A549 (cell line): ENCODE data around the gene RUNDC3A. TPM values are rescaled to one million over a fixed set of nuclear protein-coding genes. Genes with fewer than 3 reads are reported as not detected.

ENCODE experiments used
- ATAC-seq, 2 experiments: fragments of 200-7000 bp in 1 of 2; fragments of >200 bp in 1 of 2; cut with Nextera tagmentation in 1 of 2; cut with Tn5 transposase in 1 of 2; 3 replicates each; pipeline versions ENCODE4 v1.8.0 to v1.9.1; 2018 to 2020; ENCODE audit warnings: mild to moderate bottlenecking in 1 of 2, moderate library complexity in 1 of 2
- CTCF ChIA-PET: fragments of 300-600 bp; sonication (Branson Sonifier 250); formaldehyde crosslinking; extraction: SDS; loops from one replicate; lab custom pipeline; 2021; ENCODE audit warnings: antibody characterized with exemption, inconsistent platforms; lab: Yijun Ruan, JAX
- POLR2A ChIA-PET: fragments of 350-600 bp; formaldehyde crosslinking; extraction: SDS; loops from one replicate; lab custom pipeline; 2021; ENCODE audit warnings: antibody characterized with exemption, inconsistent platforms; lab: Yijun Ruan, JAX
- DNase-seq, 2 experiments: peaks; one replicate each; pipeline versions ENCODE4 v3.0.0 to v3.0.0-alpha.2; 2011 to 2016; ENCODE audit warnings: low read depth in 1 of 2, low spot score in 1 of 2
- FAIRE-seq: peaks from 2 replicates; lab custom pipeline; 2011; peaks lifted over from hg19 to GRCh38; lab: Jason Lieb, UNC
- H3K27ac ChIP-seq, 2 experiments: fragments of >200 bp; sonication (Bioruptor Twin); formaldehyde crosslinking; 3 replicates each; pipeline ENCODE4 v1.5.1; 2016 to 2017
- H3K4me1 ChIP-seq: fragments of >200 bp; sonication (Bioruptor Twin); formaldehyde crosslinking; 3 replicates; pipeline ENCODE4 v1.6.1; 2016
- H3K4me2 ChIP-seq: fragments of >200 bp; sonication (Bioruptor Twin); formaldehyde crosslinking; 3 replicates; pipeline ENCODE4 v1.6.1; 2016
- H3K4me3 ChIP-seq: fragments of >200 bp; sonication (Bioruptor Twin); formaldehyde crosslinking; 3 replicates; pipeline ENCODE4 v1.5.1; 2016
- H3K9me3 ChIP-seq: fragments of >200 bp; sonication (Bioruptor Twin); formaldehyde crosslinking; 3 replicates; pipeline ENCODE4 v1.6.1; 2016
- ATOH8 ChIP-seq: fragments of 250-450 bp; sonication (Bioruptor Pico); IDR thresholded peaks from 2 replicates; pipeline ENCODE4 v1.5.0; 2020; ENCODE audit warnings: low read depth, mild to moderate bottlenecking, moderate library complexity
- BCL3 ChIP-seq: fragments of >200 bp; sonication (Bioruptor Twin); formaldehyde crosslinking; IDR thresholded peaks from 3 replicates; pipeline ENCODE4 v1.6.1; 2016
- BHLHE40 ChIP-seq: IDR thresholded peaks from 2 replicates; pipeline ENCODE4 v1.6.1; 2012; ENCODE audit warnings: low read depth, low read length, inconsistent platforms
- CEBPB ChIP-seq, 2 experiments: fragments of >200 bp in 1 of 2; sonication (Bioruptor Twin) in 1 of 2; formaldehyde crosslinking in 1 of 2; IDR thresholded peaks; 2 replicates each; pipeline ENCODE4 v1.6.1; 2012 to 2016
- CHD2 ChIP-seq: fragments of 150-350 bp; IDR thresholded peaks from 2 replicates; pipeline ENCODE4 v1.6.1; 2014; ENCODE audit warnings: low read length; ENCODE audit not compliant: partially characterized antibody
- CHD4 ChIP-seq: fragments of 200-600 bp; sonication (generic); IDR thresholded peaks from 2 replicates; pipeline ENCODE4 v1.6.1; 2016; ENCODE audit warnings: antibody characterized with exemption, mild to moderate bottlenecking, borderline replicate concordance
- CTCF ChIP-seq: fragments of >200 bp; sonication (Bioruptor Twin); formaldehyde crosslinking; IDR thresholded peaks from 3 replicates; pipeline ENCODE4 v1.5.1; 2016
- EHF ChIP-seq: fragments of 250-450 bp; sonication (Bioruptor Pico); IDR thresholded peaks from 2 replicates; pipeline ENCODE4 v1.5.0; 2020; ENCODE audit warnings: mild to moderate bottlenecking
- EHMT2 ChIP-seq: fragments of 200-600 bp; sonication (generic); IDR thresholded peaks from 2 replicates; pipeline ENCODE4 v1.6.1; 2016; ENCODE audit warnings: antibody characterized with exemption, low read depth, mild to moderate bottlenecking, moderate library complexity
- EP300 ChIP-seq, 2 experiments: fragments of >200 bp; sonication (Bioruptor Twin); formaldehyde crosslinking; IDR thresholded peaks; 2 replicates in 1 of 2; 3 replicates in 1 of 2; pipeline ENCODE4 v1.6.1; 2016 to 2017
- ESRRA ChIP-seq: fragments of 150-350 bp; IDR thresholded peaks from 2 replicates; pipeline ENCODE4 v1.6.1; 2014; ENCODE audit warnings: mild to moderate bottlenecking, low read length, borderline replicate concordance
- FOSB ChIP-seq: fragments of 250-450 bp; sonication (Bioruptor Pico); IDR thresholded peaks from 2 replicates; pipeline ENCODE4 v1.5.0; 2020; ENCODE audit warnings: mild to moderate bottlenecking, moderate library complexity
- FOSL2 ChIP-seq, 2 experiments: fragments of 450-650 bp in 1 of 2; fragments of >200 bp in 1 of 2; sonication (Bioruptor Twin) in 1 of 2; formaldehyde crosslinking; IDR thresholded peaks; 2 replicates each; pipeline versions ENCODE4 v1.5.0 to v1.6.1; 2016 to 2020; ENCODE audit warnings: mild to moderate bottlenecking in 1 of 2, moderate library complexity in 1 of 2
- FOXS1 ChIP-seq: fragments of 250-450 bp; sonication (Bioruptor Pico); IDR thresholded peaks from 2 replicates; pipeline ENCODE4 v1.5.0; 2020; ENCODE audit warnings: mild to moderate bottlenecking, moderate library complexity
- HDAC2 ChIP-seq: fragments of 200-600 bp; sonication (generic); IDR thresholded peaks from 2 replicates; pipeline ENCODE4 v1.6.1; 2016
- HOXA7 ChIP-seq: fragments of 250-450 bp; sonication (Bioruptor Pico); IDR thresholded peaks from 2 replicates; pipeline ENCODE4 v1.5.0; 2020; ENCODE audit warnings: mild to moderate bottlenecking, moderate library complexity
- HOXB13 ChIP-seq: fragments of 250-450 bp; sonication (Bioruptor Pico); IDR thresholded peaks from 2 replicates; pipeline ENCODE4 v1.5.0; 2020; ENCODE audit warnings: low read depth, mild to moderate bottlenecking, moderate library complexity
- JUN ChIP-seq, 2 experiments: fragments of >200 bp; sonication (Bioruptor Twin); formaldehyde crosslinking; IDR thresholded peaks; 2 replicates in 1 of 2; 3 replicates in 1 of 2; pipeline ENCODE4 v1.6.1; 2016 to 2017
- JUNB ChIP-seq: fragments of >200 bp; sonication (Bioruptor Twin); formaldehyde crosslinking; IDR thresholded peaks from 2 replicates; pipeline ENCODE4 v1.6.1; 2016
- MAFK ChIP-seq: fragments of 450-650 bp; IDR thresholded peaks from 2 replicates; pipeline ENCODE4 v1.6.1; 2014; ENCODE audit not compliant: partially characterized antibody
- MAX ChIP-seq: IDR thresholded peaks from 2 replicates; pipeline ENCODE4 v1.6.1; 2012
- NPAS2 ChIP-seq: fragments of 250-450 bp; sonication (Bioruptor Pico); IDR thresholded peaks from 2 replicates; pipeline ENCODE4 v1.8.0; 2022; ENCODE audit warnings: mild to moderate bottlenecking, moderate library complexity, borderline replicate concordance
- NR3C1 ChIP-seq: fragments of >200 bp; sonication (Bioruptor Twin); formaldehyde crosslinking; IDR thresholded peaks from 3 replicates; pipeline ENCODE4 v1.6.1; 2017
- POLR2AphosphoS2 ChIP-seq: conservative IDR thresholded peaks from 2 replicates; pipeline ENCODE4 v1.6.1; 2012; ENCODE audit warnings: low read length, improper control_type of control experiment, inconsistent platforms
- RAD21 ChIP-seq, 2 experiments: fragments of >200 bp in 1 of 2; sonication (Bioruptor Twin) in 1 of 2; formaldehyde crosslinking in 1 of 2; IDR thresholded peaks in 1 of 2; conservative IDR thresholded peaks in 1 of 2; 2 replicates in 1 of 2; 3 replicates in 1 of 2; pipeline ENCODE4 v1.6.1; 2012 to 2018; ENCODE audit warnings: inconsistent platforms in 1 of 2
- SREBF2 ChIP-seq: fragments of 450-650 bp; IDR thresholded peaks from 2 replicates; pipeline ENCODE4 v1.6.1; 2014; ENCODE audit warnings: mild to moderate bottlenecking, moderate library complexity
- USF2 ChIP-seq: fragments of 450-650 bp; IDR thresholded peaks from 2 replicates; pipeline ENCODE4 v1.6.1; 2014; ENCODE audit warnings: antibody characterized with exemption
- ZC3H11A ChIP-seq: fragments of 450-650 bp; IDR thresholded peaks from 2 replicates; pipeline ENCODE4 v1.6.1; 2014; ENCODE audit warnings: antibody characterized with exemption, mild to moderate bottlenecking
- ZFP36 ChIP-seq: fragments of 450-650 bp; IDR thresholded peaks from 2 replicates; pipeline ENCODE4 v1.6.1; 2014; ENCODE audit warnings: borderline replicate concordance; ENCODE audit not compliant: partially characterized antibody
- ZNF302 ChIP-seq: fragments of 250-450 bp; sonication (Bioruptor Pico); IDR thresholded peaks from 2 replicates; pipeline ENCODE4 v1.9.0; 2021; ENCODE audit warnings: inconsistent platforms, mild to moderate bottlenecking, moderate library complexity
- WGBS: methylation state at CpG from one replicate; pipeline ENCODE4 v1.1.6; 2017; ENCODE audit errors: missing lambda C conversion rate; 5-methylcytosine and 5-hydroxymethylcytosine counted together
- polyA plus RNA-seq, 4 experiments: library from polyadenylated mRNA; depleted of rRNA in 3 of 4; stranded (reverse); fragments of >200 nt; fragmentation: RNase III in 1 of 4; extraction: RNeasy Plus Mini Kit Qiagen cat#74134 plus additional on column Dnase treatment in 1 of 4; gene quantifications; 2 replicates in 3 of 4; 3 replicates in 1 of 4; pipeline ENCODE4 v1.2.3, GENCODE V29; 2011 to 2017
- TF ChIP-seq, protein P1 (sequence below): IDR thresholded peaks from 2 replicates; pipeline ENCODE4 v1.6.1; 2012; ENCODE audit warnings: low read depth, borderline replicate concordance
- TF ChIP-seq, protein P2 (sequence below): fragments of 250-450 bp; sonication (Bioruptor Pico); IDR thresholded peaks from 2 replicates; pipeline ENCODE4 v1.5.0; 2021; ENCODE audit warnings: mild to moderate bottlenecking, moderate library complexity, borderline replicate concordance

RUNDC3A gene
- polyA plus RNA-seq, 2 of the 4 experiments (the other 2 are of a cell fraction), result 0.45 to 0.48 TPM

GRCh38 chr17:44258811-44259351, 49.5 kb upstream of the RUNDC3A start:
- ATAC-seq, result 0 out of 6 replicates have a peak, but pooled peaks of 1 of the 2 experiments have one; percentile 5
- no peak overlapping the region for H3K4me2 ChIP-seq
- CTCF ChIA-PET, result interaction anchor here (0.8 to 1.8 kb wide), 8 partner anchors 10 to 72 kb away, joined by 3 to 9 read pairs (median 4); no protein-coding TSS in a partner anchor

DNA sequence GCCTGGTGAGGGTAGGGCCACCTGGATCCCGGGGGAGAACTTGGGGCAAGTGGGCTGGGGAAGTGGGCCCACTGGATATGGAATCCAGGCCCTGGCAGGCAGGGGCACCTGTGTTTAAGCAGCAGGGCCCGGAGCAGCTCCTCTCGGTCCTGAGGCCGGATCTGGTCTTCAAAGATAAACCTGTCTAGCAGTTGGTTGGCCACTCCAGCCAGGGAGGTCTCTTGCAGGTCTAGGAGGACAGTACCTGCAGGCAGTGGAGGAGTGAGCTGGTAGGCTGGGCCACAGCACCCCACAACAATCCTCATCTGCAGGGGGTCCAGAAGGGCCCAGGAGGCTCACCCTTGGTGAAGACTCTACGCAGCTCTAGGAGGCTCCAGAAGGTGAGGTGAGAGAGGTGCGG, 48.1 kb upstream of the RUNDC3A start:
- no peak for TF ChIP-seq JUNB
- TF ChIP-seq CHD2, result no peak
- TF ChIP-seq ZNF302, result no peak
- TF ChIP-seq, protein P1, sequence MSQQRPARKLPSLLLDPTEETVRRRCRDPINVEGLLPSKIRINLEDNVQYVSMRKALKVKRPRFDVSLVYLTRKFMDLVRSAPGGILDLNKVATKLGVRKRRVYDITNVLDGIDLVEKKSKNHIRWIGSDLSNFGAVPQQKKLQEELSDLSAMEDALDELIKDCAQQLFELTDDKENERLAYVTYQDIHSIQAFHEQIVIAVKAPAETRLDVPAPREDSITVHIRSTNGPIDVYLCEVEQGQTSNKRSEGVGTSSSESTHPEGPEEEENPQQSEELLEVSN, result no peak
- no peak for TF ChIP-seq FOXS1 (CRISPR knock-in tag)
- TF ChIP-seq MAFK, result no peak
- TF ChIP-seq ZC3H11A, result no peak
- no peak for TF ChIP-seq CHD4
- no peak for TF ChIP-seq FOSL2 (IDR thresholded peaks at IDR 0.05)
- no peak for TF ChIP-seq FOSL2 (CRISPR knock-in tag; IDR thresholded peaks at IDR 0.05)
- no peak for TF ChIP-seq POLR2AphosphoS2
- TF ChIP-seq EHMT2, result no peak
- no peak for TF ChIP-seq MAX
- TF ChIP-seq, protein P2, sequence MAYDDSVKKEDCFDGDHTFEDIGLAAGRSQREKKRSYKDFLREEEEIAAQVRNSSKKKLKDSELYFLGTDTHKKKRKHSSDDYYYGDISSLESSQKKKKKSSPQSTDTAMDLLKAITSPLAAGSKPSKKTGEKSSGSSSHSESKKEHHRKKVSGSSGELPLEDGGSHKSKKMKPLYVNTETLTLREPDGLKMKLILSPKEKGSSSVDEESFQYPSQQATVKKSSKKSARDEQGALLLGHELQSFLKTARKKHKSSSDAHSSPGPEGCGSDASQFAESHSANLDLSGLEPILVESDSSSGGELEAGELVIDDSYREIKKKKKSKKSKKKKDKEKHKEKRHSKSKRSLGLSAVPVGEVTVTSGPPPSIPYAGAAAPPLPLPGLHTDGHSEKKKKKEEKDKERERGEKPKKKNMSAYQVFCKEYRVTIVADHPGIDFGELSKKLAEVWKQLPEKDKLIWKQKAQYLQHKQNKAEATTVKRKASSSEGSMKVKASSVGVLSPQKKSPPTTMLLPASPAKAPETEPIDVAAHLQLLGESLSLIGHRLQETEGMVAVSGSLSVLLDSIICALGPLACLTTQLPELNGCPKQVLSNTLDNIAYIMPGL (CRISPR knock-in tag), result no peak
- no peak for TF ChIP-seq CTCF
- no peak for TF ChIP-seq CEBPB (IDR thresholded peaks at IDR 0.05)
- no peak for TF ChIP-seq HOXB13
- no peak for TF ChIP-seq USF2
- TF ChIP-seq NR3C1, result no peak
- ChIA-PET POLR2A (no interaction called here), CTCF (interaction anchor here (1.1 to 3.2 kb wide), 3 partner anchors 10 to 71 kb away, joined by 3 to 12 read pairs (median 4); no protein-coding TSS in a partner anchor)
- 0 out of 6 replicates have a peak, but pooled peaks of 1 of the 2 experiments have one; percentile 6 for ATAC-seq
- 82% methylated on average over 5 of the region's 6 CpGs for WGBS
- DNase-seq, result no peak
- no peak for FAIRE-seq
- H3K27ac ChIP-seq, result no peak overlapping the region
- no peak overlapping the region for H3K4me3 ChIP-seq
- H3K4me2 ChIP-seq, result no peak overlapping the region
- H3K4me1 ChIP-seq, result no peaks in the 10 kb centered on the region
- H3K9me3 ChIP-seq, result no peaks in the 10 kb centered on the region

More at GRCh38 chr17:44258811-44259351, 49.5 kb upstream of the RUNDC3A start:
- no peak for TF ChIP-seq FOSB (CRISPR knock-in tag)
- no peak for TF ChIP-seq MAFK
- TF ChIP-seq RAD21 (conservative IDR thresholded peaks at IDR 0.05 in 1 of 2, IDR thresholded peaks at IDR 0.05 in 1 of 2), result no peak
- TF ChIP-seq HDAC2, result no peak
- no peak for TF ChIP-seq ZNF302
- TF ChIP-seq EHF (CRISPR knock-in tag), result no peak
- no peak for TF ChIP-seq NPAS2 (CRISPR knock-in tag)
- TF ChIP-seq SREBF2, result no peak
- TF ChIP-seq NR3C1, result no peak
- TF ChIP-seq ZFP36, result no peak
- TF ChIP-seq EP300 (IDR thresholded peaks at IDR 0.05), result no peak
- no peak for TF ChIP-seq ESRRA
- TF ChIP-seq HOXA7 (CRISPR knock-in tag), result no peak
- no peak for TF ChIP-seq JUN (IDR thresholded peaks at IDR 0.05)
- TF ChIP-seq BHLHE40, result no peak
- no peak for TF ChIP-seq ATOH8
- no peak for TF ChIP-seq BCL3
- no peak for TF ChIP-seq JUNB
- TF ChIP-seq, all 56 proteins: peak for 0
- H3K4me3 ChIP-seq, result no peak overlapping the region
- H3K27ac ChIP-seq, result no peak overlapping the region
- DNase-seq (no peak), FAIRE-seq (no peak)
- POLR2A ChIA-PET, result no interaction called here
- no peaks in the 10 kb centered on the region for H3K9me3 ChIP-seq
- H3K4me1 ChIP-seq, result no peaks in the 10 kb centered on the region
- 75% methylated on average over 16 of the region's 17 CpGs for WGBS
